GM18498 (cell line): ENCODE measurements around the gene HES5.

Experiments
- ATAC-seq: cut with Tn5 transposase; IDR thresholded peaks from one replicate; pipeline ENCODE4 v1.9.1; 2021; ENCODE audit warnings: mild to moderate bottlenecking, moderate library complexity; ENCODE audit not compliant: unreplicated experiment

Gene HES5

GRCh38 chr1:2547210-2548067, 17.4 kb upstream of the HES5 start:
- no peak for ATAC-seq

DNA sequence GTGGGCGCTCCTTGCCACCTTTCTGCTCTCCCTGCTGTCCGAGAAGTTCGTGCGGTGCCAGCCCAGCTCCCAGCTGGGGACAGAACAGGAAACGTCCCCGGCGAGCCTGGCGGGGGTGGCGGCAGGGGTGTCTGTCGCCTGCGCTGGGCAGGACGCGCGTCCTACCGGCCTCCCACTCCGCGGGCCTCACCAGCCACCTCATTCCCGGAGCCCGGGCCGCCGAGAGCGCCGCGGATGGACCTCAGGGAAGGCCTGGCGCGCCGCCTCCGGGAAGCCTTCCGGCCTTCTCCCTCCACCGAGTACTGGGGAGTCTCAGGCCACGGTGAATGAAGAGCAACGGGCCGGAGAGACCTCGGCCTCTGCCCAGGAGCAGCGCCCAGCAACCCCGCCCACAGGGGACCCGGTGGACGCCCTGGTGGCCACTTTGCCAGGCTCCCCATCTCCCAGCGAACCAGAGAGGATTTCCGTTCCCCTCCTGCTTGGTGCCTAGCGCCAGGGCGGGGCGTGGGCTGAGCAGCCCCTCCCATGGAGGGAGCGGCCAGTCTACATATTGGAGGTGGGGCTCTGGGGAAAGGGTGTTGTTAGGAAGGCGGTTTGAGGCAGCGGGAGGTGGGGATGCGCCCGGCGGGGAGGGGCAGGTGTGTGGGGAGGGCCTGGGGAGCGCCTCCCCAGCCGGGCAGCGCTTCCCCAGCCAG, 16.6 kb upstream of the HES5 start:
- ATAC-seq = peak; percentile 33

DNA sequence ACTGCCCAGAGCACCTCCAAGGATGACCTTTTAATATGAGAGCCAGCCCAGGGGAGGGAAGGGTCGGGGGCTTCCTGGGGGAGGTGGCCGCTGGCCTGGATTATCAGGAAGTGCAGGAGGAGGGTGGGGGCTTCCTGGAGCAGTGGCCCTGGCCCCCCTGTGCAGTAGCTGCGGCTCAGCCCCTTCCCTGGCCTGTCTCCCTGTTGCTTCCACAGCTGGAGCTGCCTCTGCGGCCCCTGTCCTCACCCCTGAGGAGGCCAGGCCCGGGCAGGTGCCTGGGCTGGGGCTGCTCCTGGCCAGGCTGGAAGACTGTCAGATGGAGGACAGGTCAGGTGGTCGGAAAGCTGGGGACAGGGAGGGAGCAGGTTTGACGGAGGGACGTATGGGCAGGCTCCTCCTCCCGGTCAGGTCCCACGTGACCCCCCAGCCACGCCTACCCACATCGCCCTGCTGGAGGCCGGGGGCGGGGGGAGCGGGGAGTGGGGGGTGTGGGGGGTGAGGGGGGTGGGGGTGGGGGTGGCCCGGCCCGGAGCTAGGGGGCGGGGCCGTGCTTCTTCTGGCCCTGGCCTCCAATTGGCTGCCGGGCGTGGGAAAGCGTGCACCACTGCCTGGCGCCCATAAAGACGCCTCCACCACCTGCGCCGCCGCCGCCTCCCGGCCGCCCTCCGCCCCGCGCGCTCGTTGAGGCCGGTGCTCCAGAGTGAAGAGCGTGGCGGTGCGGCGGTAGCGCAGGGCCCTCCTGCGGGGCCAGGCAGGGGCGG, 15.9 kb upstream of the HES5 start:
- ATAC-seq = peak; percentile 38

GRCh38 chr1:2544875-2545640, 15.0 kb upstream of the HES5 start:
- no peak for ATAC-seq

DNA sequence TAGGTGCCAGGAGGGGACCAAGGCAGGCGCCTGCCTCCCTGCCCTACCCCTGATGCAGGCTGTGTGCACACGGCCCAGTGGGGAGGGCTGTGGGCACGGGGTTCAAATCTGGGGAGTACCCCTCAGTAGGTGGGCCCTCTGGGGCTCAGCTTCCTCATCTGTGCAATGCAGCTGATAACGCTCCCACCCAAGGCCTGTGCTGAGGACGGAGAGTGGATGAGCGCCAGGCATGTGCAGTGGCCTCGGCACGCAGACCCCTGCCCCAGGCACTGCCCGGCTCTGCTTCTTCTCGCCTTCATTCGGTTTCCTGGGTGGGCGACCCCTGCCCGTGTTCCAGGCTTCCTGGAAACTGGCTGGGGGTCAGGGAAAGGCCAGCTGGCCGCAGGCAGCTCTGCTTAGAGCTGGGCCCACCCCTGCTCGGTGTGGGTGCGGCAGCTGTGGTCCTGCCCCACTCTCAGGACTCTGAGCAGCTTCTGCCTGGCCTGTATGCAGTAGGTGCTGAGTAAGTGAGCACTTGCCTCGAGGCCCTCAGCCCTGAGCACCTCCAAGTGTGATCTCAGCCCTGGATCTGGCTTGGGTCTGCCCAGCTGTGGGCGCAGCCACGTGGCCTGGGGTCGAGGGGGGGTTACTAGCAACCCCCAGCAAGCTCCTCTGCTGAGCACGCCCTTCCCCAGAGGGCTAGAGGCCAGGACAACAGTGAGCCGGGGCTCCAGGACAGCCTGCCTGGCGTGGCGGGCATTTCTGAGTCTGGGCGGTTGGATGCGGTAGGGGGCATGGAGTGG, 14.2 kb upstream of the HES5 start:
- ATAC-seq = no peak

- no peak for ATAC-seq
Observed at GRCh38 chr1:2543543-2544092, 13.6 kb upstream of the HES5 start.

DNA sequence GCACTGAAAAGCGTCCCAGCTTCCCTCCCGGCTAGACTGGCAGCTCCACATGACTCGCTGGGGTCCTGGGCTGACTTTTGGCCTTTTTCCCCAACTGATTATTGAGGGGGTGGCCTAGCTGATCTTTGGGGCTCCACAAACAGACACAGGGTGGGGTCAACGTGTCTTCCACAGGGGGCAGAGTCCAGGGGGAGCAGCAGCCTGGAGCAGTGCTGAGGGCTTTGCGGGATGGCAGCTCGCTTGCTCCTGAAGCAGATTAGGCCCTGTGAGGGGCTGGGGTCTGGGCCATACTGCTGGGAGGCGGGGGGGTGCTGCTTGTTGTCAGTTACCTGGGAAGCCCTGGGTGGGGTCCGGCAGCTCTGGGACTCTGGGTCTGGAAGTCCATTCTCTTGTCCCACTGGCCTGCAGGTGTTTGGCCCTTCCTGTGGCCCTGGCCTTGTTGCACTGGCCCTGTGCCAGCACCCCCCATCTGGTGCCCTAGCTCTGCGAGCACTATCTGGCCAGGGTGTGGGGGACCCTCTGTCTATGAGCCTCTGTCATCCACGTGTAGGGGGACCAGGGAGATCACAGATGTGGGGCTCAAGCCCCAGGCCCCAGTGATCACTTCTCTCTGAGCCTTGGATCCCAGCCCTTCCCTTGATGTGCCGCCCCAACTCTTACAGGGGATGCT, 12.3 kb upstream of the HES5 start:
- no peak for ATAC-seq

GRCh38 chr1:2541619-2542245, 11.7 kb upstream of the HES5 start:
- no peak for ATAC-seq

DNA sequence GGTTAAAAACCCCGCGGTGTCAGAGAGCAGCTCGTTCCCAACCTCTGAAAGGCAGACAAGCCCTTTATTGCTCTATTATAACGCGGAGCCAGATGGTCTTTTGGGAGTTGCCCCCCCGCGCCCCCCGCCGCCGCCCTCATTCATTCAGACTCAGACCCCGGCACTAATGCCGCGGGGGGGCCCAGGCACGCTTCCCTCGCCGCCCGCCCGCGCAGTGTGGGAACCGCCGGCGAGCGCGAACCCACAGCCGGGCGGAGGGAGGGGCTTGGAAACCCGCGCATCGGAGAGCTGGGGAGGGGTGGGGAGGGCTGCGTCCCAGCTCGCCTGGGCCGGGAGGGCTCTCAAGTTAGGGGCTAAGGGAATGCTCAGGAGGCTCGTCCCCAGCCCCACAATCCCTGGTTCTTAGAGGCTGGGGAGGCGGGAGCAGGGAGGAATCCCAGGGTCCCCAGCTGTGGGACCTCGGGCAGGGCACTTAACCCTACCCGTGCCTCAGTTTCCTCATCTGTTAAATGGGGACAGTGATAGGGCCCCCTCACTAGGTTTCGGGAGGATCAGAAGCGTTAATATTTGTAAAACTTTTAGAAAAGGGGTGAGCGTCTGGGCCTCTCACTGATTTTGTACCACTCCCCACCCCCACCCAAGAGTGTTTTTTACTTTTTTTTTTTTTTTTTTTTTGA, 10.9 kb upstream of the HES5 start:
- ATAC-seq = no peak

- no peak for ATAC-seq
Observed at GRCh38 chr1:2539312-2539907, 9.3 kb upstream of the HES5 start.

DNA sequence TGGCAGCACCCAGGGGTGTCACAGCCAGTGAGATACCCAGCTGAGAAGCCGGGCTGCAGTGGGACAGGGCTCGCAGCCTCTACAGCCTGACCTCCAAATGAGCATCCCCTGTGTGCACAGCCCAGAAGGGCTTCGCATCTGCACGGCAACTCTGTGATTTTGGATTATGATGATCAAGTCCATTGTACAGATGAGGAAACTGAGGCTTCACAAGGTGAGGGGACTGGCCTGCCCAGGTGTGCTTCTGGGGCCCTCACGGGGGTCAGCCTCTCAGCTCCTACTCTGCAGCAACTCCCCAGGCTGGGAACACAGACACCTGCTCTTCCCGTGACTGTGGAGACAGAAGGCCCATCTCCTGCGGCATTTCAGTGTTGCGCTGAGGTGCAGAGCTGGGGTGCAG, 8.8 kb upstream of the HES5 start:
- ATAC-seq = no peak

DNA sequence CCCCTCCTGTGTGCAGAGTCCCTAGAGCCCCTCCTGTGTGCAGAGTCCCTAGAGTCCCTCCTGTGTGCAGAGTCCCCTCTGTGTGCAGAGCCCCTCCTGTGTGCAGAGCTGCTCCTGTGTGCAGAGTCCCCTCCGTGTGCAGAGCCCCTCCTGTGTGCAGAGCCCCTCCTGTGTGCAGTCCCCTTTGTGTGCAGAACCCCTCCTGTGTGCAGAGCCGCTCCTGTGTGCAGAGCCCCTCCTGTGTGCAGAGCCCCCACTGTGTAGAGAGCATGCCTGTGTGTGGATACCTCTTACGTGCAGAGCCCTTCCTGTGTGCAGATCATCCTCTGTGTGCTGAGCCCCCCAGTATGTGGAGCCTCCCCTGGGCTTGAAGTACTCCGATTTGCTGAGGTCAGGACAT, 8.3 kb upstream of the HES5 start:
- ATAC-seq = no peak

DNA sequence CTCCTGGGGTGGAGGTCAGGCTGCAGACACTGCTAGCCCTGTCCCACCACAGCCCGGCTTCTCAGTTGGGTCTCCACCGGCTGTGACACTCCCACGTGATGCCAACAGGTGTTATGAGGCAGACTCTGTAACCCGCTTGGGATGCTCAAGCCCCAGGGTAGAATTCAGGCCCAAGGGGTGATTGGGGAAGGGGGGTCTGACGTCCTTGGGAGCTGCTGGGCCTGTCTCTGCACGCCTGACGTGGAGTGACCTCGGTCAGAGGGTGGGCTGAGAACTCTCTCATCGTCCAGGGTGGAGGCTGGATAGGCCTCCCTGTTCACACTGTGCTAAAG, 7.7 kb upstream of the HES5 start:
- ATAC-seq = no peak

DNA sequence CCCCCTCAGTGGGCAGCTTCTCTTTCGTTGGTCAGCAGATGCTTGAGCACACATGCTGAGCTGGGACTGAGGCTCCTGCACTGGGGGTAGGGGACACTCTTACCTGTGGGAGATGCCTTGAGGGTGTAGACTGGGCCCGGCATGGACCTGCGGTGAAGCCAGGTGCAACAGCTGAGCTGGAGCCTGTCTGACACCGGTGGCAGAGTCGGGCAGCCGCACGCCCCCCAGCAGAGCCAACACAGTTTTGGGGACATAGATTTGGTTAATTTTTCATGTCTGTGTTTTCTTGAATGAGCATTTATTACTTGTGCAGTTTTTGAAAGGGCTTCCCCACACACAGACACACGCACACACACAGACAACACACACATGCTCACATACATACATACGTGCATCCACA, 5.9 kb upstream of the HES5 start:
- ATAC-seq = no peak

DNA sequence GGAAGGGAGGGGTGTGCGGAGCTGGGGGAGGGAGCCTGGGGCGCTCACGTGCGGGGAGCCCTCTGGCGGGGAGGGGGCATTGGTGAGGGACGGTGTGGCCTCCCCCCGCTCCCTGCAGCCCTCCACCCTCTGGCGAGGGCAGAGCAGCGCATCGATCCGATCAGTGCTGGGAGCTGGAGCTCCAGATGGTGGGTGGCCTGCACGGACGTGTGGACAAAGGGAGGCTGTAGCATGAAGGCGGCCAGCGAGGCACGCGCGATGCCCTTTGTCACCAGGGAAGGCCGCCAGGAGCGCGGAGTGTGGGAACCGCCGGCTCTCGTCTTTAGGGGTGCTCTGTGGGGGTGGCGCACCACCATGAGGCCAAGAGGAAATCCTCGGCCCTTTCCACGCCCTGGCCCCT, 5.4 kb upstream of the HES5 start:
- ATAC-seq = no peak

- ATAC-seq = no peak
Observed at GRCh38 chr1:2534687-2535441, 4.8 kb upstream of the HES5 start.

DNA sequence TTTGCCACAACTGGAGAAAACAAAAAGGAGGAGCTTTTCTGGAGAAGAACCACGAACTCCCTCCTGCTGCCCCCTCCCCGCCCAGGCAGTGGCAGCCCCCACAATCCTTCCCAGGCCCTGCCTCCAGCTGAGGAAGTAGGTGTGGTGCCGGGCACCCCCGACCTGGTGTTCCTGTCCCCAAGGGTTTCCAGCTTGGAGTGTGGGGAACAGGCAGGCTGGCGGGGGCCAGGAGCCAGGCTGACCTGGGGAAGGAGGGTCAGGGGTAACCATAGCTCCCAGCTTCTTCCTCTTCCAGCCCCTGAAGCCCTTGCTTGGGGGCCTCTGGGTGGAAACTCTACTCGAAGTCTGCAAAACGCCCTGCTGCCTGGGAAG, 4.2 kb upstream of the HES5 start:
- ATAC-seq = no peak
